ENCODE data around the gene MRNIP. TPM values are rescaled to one million over a fixed set of nuclear protein-coding genes. Genes with fewer than 3 reads are reported as not detected.

The MRNIP gene
- polyA plus RNA-seq, 2 of the 4 experiments (the other 2 are of a cell fraction), result 21.4 to 29.7 TPM

- H3K27ac ChIP-seq, result no peak overlapping the region
- H3K4me1 ChIP-seq, result peaks cover 6% of the 10 kb centered on the region; the same call in 2 of the 3 replicates
- H3K4me2 ChIP-seq, result no peak overlapping the region
- no peak for TF ChIP-seq EP300 (IDR thresholded peaks at IDR 0.05)
- no peak for TF ChIP-seq MAFK (IDR thresholded peaks at IDR 0.05; ENCODE audit: partially characterized antibody)
- TF ChIP-seq HEYL (CRISPR knock-in tag; IDR thresholded peaks at IDR 0.05), result no peak
- no peak for TF ChIP-seq RNF2 (IDR thresholded peaks at IDR 0.05; ENCODE audit: borderline replicate concordance, low read depth)
- DNase-seq (ENCODE audit: low read depth in 1 of 2, low spot score in 1 of 2) (no peak), ATAC-seq (no peak), FAIRE-seq (no peak)
- H3K4me3 ChIP-seq, result no peak overlapping the region
- 94% methylated on average over 13 of the region's 15 CpGs for WGBS (ENCODE audit: missing lambda C conversion rate)
- POLR2A ChIA-PET, result no interaction called here
- CTCF ChIA-PET, result interaction anchor here (1.3 to 2.2 kb wide), 3 partner anchors 9 to 100 kb away, joined by 3 to 6 read pairs (median 3); no protein-coding TSS in a partner anchor
- no peaks in the 10 kb centered on the region for H3K9me3 ChIP-seq
Observed at GRCh38 chr5:179901915-179902762, 43.5 kb upstream of the MRNIP start.

GRCh38 chr5:179901462-179901861 lies 42.8 kb upstream of the MRNIP start:
- DNase-seq (ENCODE audit: low read depth in 1 of 2, low spot score in 1 of 2), result no peak
- no peak for ATAC-seq
- FAIRE-seq, result no peak
- 94% methylated on average over 6 of the region's 6 CpGs for WGBS (ENCODE audit: missing lambda C conversion rate)
- H3K4me3 ChIP-seq, result no peak overlapping the region
- no peak overlapping the region for H3K4me2 ChIP-seq
- TF ChIP-seq MYC (IDR thresholded peaks at IDR 0.05; ENCODE audit: borderline replicate concordance, low read length) (no peak), HDAC2 (IDR thresholded peaks at IDR 0.05) (no peak), POLR2A (IDR thresholded peaks at IDR 0.05; ENCODE audit: low read length) (no peak), FOSB (CRISPR knock-in tag; IDR thresholded peaks at IDR 0.05) (no peak), JUNB (IDR thresholded peaks at IDR 0.05) (no peak), CTCF (IDR thresholded peaks at IDR 0.05) (no peak)
- peaks cover 3% of the 10 kb centered on the region; the same call in 2 of the 3 replicates for H3K4me1 ChIP-seq
- no peaks in the 10 kb centered on the region for H3K9me3 ChIP-seq
- ChIA-PET POLR2A (no interaction called here), CTCF (interaction anchor here (1.3 to 2.2 kb wide), 3 partner anchors 9 to 100 kb away, joined by 3 to 6 read pairs (median 3); no protein-coding TSS in a partner anchor)
- no peak overlapping the region for H3K27ac ChIP-seq

- TF ChIP-seq PHF8 (IDR thresholded peaks at IDR 0.05; ENCODE audit: borderline replicate concordance, low read depth), result no peak
- TF ChIP-seq CBX8 (IDR thresholded peaks at IDR 0.05), result no peak
- no peak for TF ChIP-seq HDAC2 (IDR thresholded peaks at IDR 0.05)
- no peak for TF ChIP-seq RFX5 (IDR thresholded peaks at IDR 0.05)
- TF ChIP-seq FOXS1 (CRISPR knock-in tag; IDR thresholded peaks at IDR 0.05), result no peak
- no peak for TF ChIP-seq REST (IDR thresholded peaks at IDR 0.05)
- no peak for TF ChIP-seq BHLHE40 (IDR thresholded peaks at IDR 0.05; ENCODE audit: low read depth, low read length)
- TF ChIP-seq POLR2A (IDR thresholded peaks at IDR 0.05; ENCODE audit: low read length), result no peak
- no peak for TF ChIP-seq HOXA7 (CRISPR knock-in tag; IDR thresholded peaks at IDR 0.05)
- TF ChIP-seq ZC3H11A (IDR thresholded peaks at IDR 0.05), result no peak
- TF ChIP-seq ATOH8 (CRISPR knock-in tag; IDR thresholded peaks at IDR 0.05; ENCODE audit: low read depth), result no peak
- no peak for TF ChIP-seq MAFK (IDR thresholded peaks at IDR 0.05; ENCODE audit: partially characterized antibody)
- ATAC-seq, result 0 out of 6 replicates have a peak, but pooled peaks of 1 of the 2 experiments have one; percentile 27
Observed at GRCh38 chr5:179900711-179901110, 42.1 kb upstream of the MRNIP start.

More at GRCh38 chr5:179900711-179901110, 42.1 kb upstream of the MRNIP start:
- DNase-seq (ENCODE audit: low read depth in 1 of 2, low spot score in 1 of 2), result no peak
- H3K27ac ChIP-seq, result no peak overlapping the region
- no peak for FAIRE-seq
- H3K4me3 ChIP-seq, result no peak overlapping the region
- no peak overlapping the region for H3K4me2 ChIP-seq
- no peaks in the 10 kb centered on the region for H3K9me3 ChIP-seq
- no peaks in the 10 kb centered on the region for H3K4me1 ChIP-seq
- 91% methylated on average over 13 of the region's 13 CpGs for WGBS (ENCODE audit: missing lambda C conversion rate)
- ChIA-PET POLR2A (no interaction called here), CTCF (interaction anchor here (1.3 to 1.6 kb wide), 2 partner anchors 11 to 15 kb away, joined by 3 to 4 read pairs; no protein-coding TSS in a partner anchor)
